Aorta (tissue), 5 donors: ENCODE results near the gene GPC3. TPM values are rescaled to one million over a fixed set of nuclear protein-coding genes. Genes with fewer than 3 reads are reported as not detected.

Source experiments
- ATAC-seq: fragments of 200-7000 bp; cut with Tn5 transposase; one replicate; pipeline ENCODE4 v1.9.1; 2022; ENCODE audit warnings: moderate library complexity; ENCODE audit not compliant: low FRiP score
- DNase-seq, 2 donors: peaks; one replicate each; pipeline ENCODE4 v3.0.0-alpha.2; 2020
- H3K27ac ChIP-seq, 2 donors: one replicate each; pipeline ENCODE4 v1.5.1; 2013; ENCODE audit warnings: low read length in 2 of 2, mild to moderate bottlenecking in 2 of 2, moderate library complexity in 2 of 2, control low read depth in 1 of 2, inconsistent platforms in 1 of 2, low read depth in 1 of 2
- H3K27me3 ChIP-seq, 2 donors: one replicate each; pipeline ENCODE4 v1.6.1; 2013; ENCODE audit warnings: control low read depth in 1 of 2, low read length in 1 of 2, mild to moderate bottlenecking in 1 of 2, moderate library complexity in 1 of 2; ENCODE audit not compliant: insufficient read depth in 2 of 2, control insufficient read depth in 1 of 2
- H3K36me3 ChIP-seq, 2 donors: one replicate each; pipeline ENCODE4 v1.6.1; 2013; ENCODE audit warnings: control low read depth in 1 of 2, low read length in 1 of 2, mild to moderate bottlenecking in 1 of 2; ENCODE audit not compliant: insufficient read depth in 2 of 2, control insufficient read depth in 1 of 2
- H3K4me1 ChIP-seq, 2 donors: one replicate each; pipeline ENCODE4 v1.6.1; 2013; ENCODE audit warnings: low read length in 2 of 2, control low read depth in 1 of 2, mild to moderate bottlenecking in 1 of 2, moderate library complexity in 1 of 2; ENCODE audit not compliant: insufficient read depth in 2 of 2, control insufficient read depth in 1 of 2
- H3K4me3 ChIP-seq, 2 donors: one replicate each; pipeline ENCODE4 v1.5.1; 2013; ENCODE audit warnings: low read length in 2 of 2, control low read depth in 1 of 2, mild to moderate bottlenecking in 1 of 2
- H3K9me3 ChIP-seq: one replicate; pipeline ENCODE4 v1.6.1; 2013; ENCODE audit warnings: mild to moderate bottlenecking, low read length; ENCODE audit not compliant: control insufficient read depth
- WGBS, 2 donors: extraction: QIAGEN DNeasy Blood & Tissue Kit; methylation state at CpG; one replicate each; pipeline ENCODE4 v1.1.7; 2013; 5-methylcytosine and 5-hydroxymethylcytosine counted together
- intact Hi-C, 2 donors: fragments of 100-400 bp; cut with DNase I; formaldehyde crosslinking; loops; one replicate each; pipeline versions ENCODE4 v1.14.2 to v1.15.0; 2022
- polyA plus RNA-seq, 2 donors: library from polyadenylated mRNA; stranded (reverse); fragments of 200-250 nt; gene quantifications; one replicate each; pipeline ENCODE4 v1.2.3, GENCODE V29; 2013
- total RNA-seq, 2 donors: library from RNA; stranded (reverse); fragmentation: NEBNext Ultra II Directional; extraction: Animal tissue kit (Norgen Biotek cat#: 25700); gene quantifications; one replicate each; pipeline ENCODE4 v1.2.1, GENCODE V29; 2021
- donor health status: healthy with polysubstance abuse.
- donor health status: Bipolar disorder and iron deficiency.
- donor health status: DM: no; HTN: no; CAD: no.
- donor health status: DM: no; HTN: no; CAD: no.
- donor health status: DM: yes; HTN: yes; CAD: no.

The GPC3 gene
- total and polyA plus RNA-seq, 4 donors: 1.1 to 13.2 (median 5.0) TPM

DNA sequence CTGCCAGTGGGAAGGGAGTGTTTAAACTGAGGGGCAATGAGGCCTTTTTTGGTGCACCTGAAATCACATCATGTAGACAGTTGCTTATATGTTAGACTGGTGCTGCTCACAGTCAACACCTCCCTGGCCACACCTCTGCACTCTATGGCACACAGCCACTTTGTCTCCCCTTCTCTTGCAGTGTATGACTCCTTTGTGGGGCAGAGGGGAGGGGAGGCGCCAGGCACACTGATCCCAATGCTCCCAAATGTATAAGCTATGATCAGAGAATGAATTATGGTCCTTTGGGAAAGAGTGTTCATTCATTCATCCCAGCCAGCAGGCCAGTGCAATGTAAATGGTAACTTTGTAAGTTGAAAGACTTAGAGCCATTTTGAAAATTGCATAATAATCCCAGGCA is 4.6 kb upstream of the GPC3 start:
- no peak for DNase-seq
- WGBS, 2 donors: 50 to 90% methylated on average over 1 of the region's 1 CpG

DNA sequence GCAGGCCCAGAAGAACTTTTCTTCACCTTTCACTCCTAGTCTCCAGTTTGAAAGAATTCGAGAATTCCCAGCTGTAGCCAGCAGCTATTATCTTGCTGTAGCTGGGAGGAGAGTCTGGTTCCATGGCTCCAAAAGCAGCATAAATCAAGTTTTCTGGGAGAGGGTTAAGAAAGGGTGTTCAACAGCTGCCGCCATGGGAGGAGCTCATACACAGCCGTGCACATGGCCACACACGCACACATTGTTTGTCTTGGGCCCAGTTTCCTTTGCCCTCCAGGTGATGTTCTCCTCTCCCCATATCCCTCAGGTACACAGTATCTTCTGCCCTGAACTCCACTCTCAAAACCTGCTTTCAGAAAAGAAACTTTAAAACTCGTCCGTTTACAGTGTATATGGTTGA is 4.1 kb upstream of the GPC3 start:
- WGBS, 2 donors: 61 to 82% methylated on average over 6 of the region's 6 CpGs
- H3K27ac ChIP-seq: no peak overlapping the region
- no peaks in the 10 kb centered on the region for H3K9me3 ChIP-seq
- H3K4me3 ChIP-seq: no peak overlapping the region
- no peaks in the 10 kb centered on the region for H3K27me3 ChIP-seq
- H3K36me3 ChIP-seq: no peaks in the 10 kb centered on the region
- intact Hi-C loops: no loop called here
- no peaks in the 10 kb centered on the region for H3K4me1 ChIP-seq
- DNase-seq (no peak), ATAC-seq (no peak)

More for the DNA sequence above, 4.6 kb upstream of the GPC3 start:
- H3K27me3 ChIP-seq: no peaks in the 10 kb centered on the region
- H3K4me3 ChIP-seq: no peak overlapping the region
- H3K9me3 ChIP-seq: no peaks in the 10 kb centered on the region
- no peak overlapping the region for H3K27ac ChIP-seq
- ATAC-seq: no peak
- no peaks in the 10 kb centered on the region for H3K36me3 ChIP-seq
- H3K4me1 ChIP-seq: no peaks in the 10 kb centered on the region
- intact Hi-C loops: no loop called here

GRCh38 chrX:133988010-133988409 is 2.6 kb upstream of the GPC3 start:
- DNase-seq (no peak), ATAC-seq (no peak)
- no peaks in the 10 kb centered on the region for H3K4me1 ChIP-seq
- 65 to 82% methylated on average over 5 of the region's 5 CpGs for WGBS, 2 donors
- no peak overlapping the region for H3K4me3 ChIP-seq
- no peak overlapping the region for H3K27ac ChIP-seq
- intact Hi-C loops: no loop called here
- no peaks in the 10 kb centered on the region for H3K36me3 ChIP-seq
- no peaks in the 10 kb centered on the region for H3K27me3 ChIP-seq
- no peaks in the 10 kb centered on the region for H3K9me3 ChIP-seq

DNA sequence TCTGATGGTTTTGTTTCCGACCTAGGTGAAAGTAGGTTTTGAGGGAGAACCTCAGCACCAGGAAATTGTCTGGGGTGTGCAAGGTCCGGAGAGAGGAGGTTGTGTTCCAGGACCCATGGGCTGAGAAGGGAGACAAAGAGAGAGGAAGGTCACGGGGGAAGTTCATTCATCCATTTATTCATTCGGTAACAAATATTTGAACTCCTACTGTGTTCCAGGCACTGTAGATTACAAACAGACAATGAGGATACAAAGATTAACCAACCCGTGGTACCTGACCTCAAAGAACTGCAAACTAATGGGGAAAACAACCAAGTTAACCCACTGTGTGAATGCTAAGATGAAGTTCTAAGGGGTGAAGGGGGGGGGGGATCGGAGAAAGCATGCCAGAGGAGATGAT is 1.8 kb upstream of the GPC3 start:
- Histone ChIP-seq H3K36me3 (no peaks in the 10 kb centered on the region), H3K27me3 (no peaks in the 10 kb centered on the region), H3K9me3 (no peaks in the 10 kb centered on the region), H3K4me1 (no peaks in the 10 kb centered on the region), H3K4me3 (no peak overlapping the region), H3K27ac (no peak overlapping the region)
- no peak for DNase-seq
- no peak for ATAC-seq
- intact Hi-C loops: no loop called here
- 70 to 79% methylated on average over 6 of the region's 6 CpGs for WGBS, 2 donors

- Histone ChIP-seq H3K9me3 (no peaks in the 10 kb centered on the region), H3K4me3 (peak overlapping the region in 1 of 2 donors; percentile 22), H3K36me3 (no peaks in the 10 kb centered on the region), H3K27me3 (no peaks in the 10 kb centered on the region), H3K27ac (no peak overlapping the region), H3K4me1 (no peaks in the 10 kb centered on the region)
- no peak for DNase-seq
- 7 to 40% methylated on average over 14 of the region's 14 CpGs for WGBS, 2 donors
- intact Hi-C loops: no loop called here
- ATAC-seq: no peak
Measured at GRCh38 chrX:133985967-133986683, 731 bp upstream of the GPC3 start.

GRCh38 chrX:133984857-133985163 is 584 bp downstream of the GPC3 start:
- no peaks in the 10 kb centered on the region for H3K9me3 ChIP-seq
- H3K36me3 ChIP-seq: no peaks in the 10 kb centered on the region
- no peak for ATAC-seq
- no peak overlapping the region for H3K27ac ChIP-seq
- no peak for DNase-seq
- no peaks in the 10 kb centered on the region for H3K27me3 ChIP-seq
- 5 to 46% methylated on average over 16 of the region's 16 CpGs for WGBS, 2 donors
- H3K4me1 ChIP-seq: no peaks in the 10 kb centered on the region
- no peak overlapping the region for H3K4me3 ChIP-seq
- intact Hi-C loops: no loop called here

GRCh38 chrX:133983974-133984845 is 1.2 kb downstream of the GPC3 start:
- Histone ChIP-seq H3K9me3 (no peaks in the 10 kb centered on the region), H3K36me3 (no peaks in the 10 kb centered on the region), H3K27ac (no peak overlapping the region), H3K27me3 (no peaks in the 10 kb centered on the region), H3K4me1 (no peaks in the 10 kb centered on the region), H3K4me3 (no peak overlapping the region)
- intact Hi-C loops: no loop called here
- no peak for DNase-seq
- 35 to 49% methylated on average over 40 of the region's 40 CpGs for WGBS, 2 donors
- no peak for ATAC-seq

DNA sequence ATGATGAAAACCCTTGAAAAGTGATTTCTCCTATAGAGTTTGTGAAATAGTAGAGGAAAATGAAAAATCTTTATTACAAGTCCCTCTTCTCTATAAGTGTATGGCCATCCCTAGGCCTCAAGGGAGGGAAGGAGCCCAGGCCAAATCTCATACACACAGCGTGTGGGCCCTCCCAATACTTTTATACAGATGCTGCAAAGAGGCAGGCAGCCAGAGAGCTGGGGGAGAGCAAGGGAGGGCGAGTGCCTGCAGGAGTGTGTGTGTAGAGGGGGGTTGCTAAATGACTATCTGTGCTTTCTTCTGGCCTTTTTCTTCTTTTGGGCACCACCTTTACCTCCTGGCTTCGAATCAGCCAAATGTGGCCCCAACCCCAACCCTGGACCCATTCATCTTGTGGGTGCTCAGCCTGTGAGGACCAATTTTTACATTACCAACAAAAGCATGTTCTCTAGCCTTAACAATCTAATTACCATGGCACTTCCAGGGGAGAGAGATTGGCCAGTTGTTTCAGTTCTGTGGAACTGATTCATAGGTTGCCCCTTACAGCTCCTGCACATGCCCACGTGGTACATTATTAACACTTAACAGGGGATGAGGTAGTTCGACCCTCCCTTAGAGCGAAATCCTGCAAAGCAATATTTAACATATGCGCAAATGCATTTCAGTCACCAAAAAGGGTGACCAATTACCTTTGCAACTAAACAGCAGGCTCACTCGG is 2.0 kb downstream of the GPC3 start:
- Histone ChIP-seq H3K4me1 (no peaks in the 10 kb centered on the region), H3K27ac (no peak overlapping the region), H3K36me3 (no peaks in the 10 kb centered on the region), H3K27me3 (no peaks in the 10 kb centered on the region), H3K4me3 (no peak overlapping the region), H3K9me3 (no peaks in the 10 kb centered on the region)
- intact Hi-C loops: no loop called here
- ATAC-seq (no peak), DNase-seq (no peak)
- WGBS, 2 donors: 56 to 78% methylated on average over 8 of the region's 8 CpGs
